ENCODE measurements around the gene ADCY7.
"Not testable (repeated sequence)": the region's sequence is repeated elsewhere in the genome, so short reads cannot be mapped to it uniquely, and the experiment has no call there.

Gene ADCY7

GRCh38 chr16:50343566-50343965 lies 77.2 kb downstream of the ADCY7 start:
- DNase-seq = not testable (repeated sequence)

GRCh38 chr16:50345210-50345609 lies 78.9 kb downstream of the ADCY7 start:
- not testable (repeated sequence) for DNase-seq

GRCh38 chr16:50351116-50351515 lies 84.8 kb downstream of the ADCY7 start:
- no peak for DNase-seq

- no peak for DNase-seq
Observed at GRCh38 chr16:50351952-50352351, 85.6 kb downstream of the ADCY7 start.

GRCh38 chr16:50354082-50354481 lies 87.7 kb downstream of the ADCY7 start:
- DNase-seq = no peak

GRCh38 chr16:50354629-50355456 lies 88.5 kb downstream of the ADCY7 start:
- no peak for DNase-seq

GRCh38 chr16:50359626-50360025 lies 93.3 kb downstream of the ADCY7 start:
- DNase-seq = no peak

- DNase-seq = no peak
Observed at GRCh38 chr16:50360033-50360778, 93.9 kb downstream of the ADCY7 start.

- no peak for DNase-seq
Observed at GRCh38 chr16:50360779-50361178, 94.4 kb downstream of the ADCY7 start.

- no peak for DNase-seq
Observed at GRCh38 chr16:50363656-50364055, 97.3 kb downstream of the ADCY7 start.

GRCh38 chr16:50365791-50366575 lies 99.6 kb downstream of the ADCY7 start:
- DNase-seq = no peak
